ENCODE results near the gene PRPH2. TPM values are rescaled to one million over a fixed set of nuclear protein-coding genes. Genes with fewer than 3 reads are reported as not detected.

PRPH2 gene
- total RNA-seq, 2 donors from 2014 or later = 0.32 to 0.35 TPM

- Histone ChIP-seq H3K27ac (no peak overlapping the region), H3K9me3 (no peaks in the 10 kb centered on the region), H3K36me3 (no peaks in the 10 kb centered on the region), H3K4me1 (no peaks in the 10 kb centered on the region), H3K27me3 (no peaks in the 10 kb centered on the region), H3K9ac (ENCODE audit: low read depth in 2 of 2, low read length in 2 of 2) (no peak overlapping the region), H3K4me3 (no peak overlapping the region)
- DNase-seq = no peak
- TF ChIP-seq, protein P1, sequence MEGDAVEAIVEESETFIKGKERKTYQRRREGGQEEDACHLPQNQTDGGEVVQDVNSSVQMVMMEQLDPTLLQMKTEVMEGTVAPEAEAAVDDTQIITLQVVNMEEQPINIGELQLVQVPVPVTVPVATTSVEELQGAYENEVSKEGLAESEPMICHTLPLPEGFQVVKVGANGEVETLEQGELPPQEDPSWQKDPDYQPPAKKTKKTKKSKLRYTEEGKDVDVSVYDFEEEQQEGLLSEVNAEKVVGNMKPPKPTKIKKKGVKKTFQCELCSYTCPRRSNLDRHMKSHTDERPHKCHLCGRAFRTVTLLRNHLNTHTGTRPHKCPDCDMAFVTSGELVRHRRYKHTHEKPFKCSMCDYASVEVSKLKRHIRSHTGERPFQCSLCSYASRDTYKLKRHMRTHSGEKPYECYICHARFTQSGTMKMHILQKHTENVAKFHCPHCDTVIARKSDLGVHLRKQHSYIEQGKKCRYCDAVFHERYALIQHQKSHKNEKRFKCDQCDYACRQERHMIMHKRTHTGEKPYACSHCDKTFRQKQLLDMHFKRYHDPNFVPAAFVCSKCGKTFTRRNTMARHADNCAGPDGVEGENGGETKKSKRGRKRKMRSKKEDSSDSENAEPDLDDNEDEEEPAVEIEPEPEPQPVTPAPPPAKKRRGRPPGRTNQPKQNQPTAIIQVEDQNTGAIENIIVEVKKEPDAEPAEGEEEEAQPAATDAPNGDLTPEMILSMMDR (IDR thresholded peaks at IDR 0.05) = no peak
- intact Hi-C loops (cut with DNase I) = no loop called here
Observed at GRCh38 chr6:42756722-42757121, 34.3 kb upstream of the PRPH2 start.

- no peaks in the 10 kb centered on the region for H3K27me3 ChIP-seq
Observed at GRCh38 chr6:42754759-42755158, 32.4 kb upstream of the PRPH2 start.

DNA sequence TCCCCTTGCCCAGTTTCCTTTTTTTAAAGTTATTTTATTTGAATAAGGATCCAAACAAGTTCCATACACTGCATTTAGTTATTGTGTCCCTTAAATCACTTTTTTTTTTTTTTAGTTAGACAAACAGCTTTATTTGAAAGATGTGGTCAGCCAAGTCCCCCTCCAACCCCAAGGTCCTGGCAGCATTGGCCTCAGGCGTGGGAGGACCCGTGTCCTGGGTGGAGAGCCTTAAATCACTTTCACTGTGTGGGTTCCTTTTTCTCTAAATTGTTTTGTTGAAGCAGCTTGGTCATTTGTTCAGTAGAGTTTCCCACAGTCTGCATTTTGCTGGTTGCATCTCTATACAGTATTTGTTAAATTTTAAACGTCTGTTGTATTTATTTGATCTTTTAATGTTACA lies 28.7 kb upstream of the PRPH2 start:
- Histone ChIP-seq H3K27ac (no peak overlapping the region), H3K4me3 (no peak overlapping the region), H3K9me3 (no peaks in the 10 kb centered on the region), H3K27me3 (no peaks in the 10 kb centered on the region), H3K9ac (ENCODE audit: low read depth in 2 of 2, low read length in 2 of 2) (no peak overlapping the region), H3K36me3 (no peaks in the 10 kb centered on the region), H3K4me1 (no peaks in the 10 kb centered on the region)
- intact Hi-C loops (cut with DNase I) = no loop called here
- TF ChIP-seq, protein P1 (IDR thresholded peaks at IDR 0.05) = no peak
- DNase-seq = no peak

More at GRCh38 chr6:42754759-42755158, 32.4 kb upstream of the PRPH2 start:
- H3K9ac ChIP-seq (ENCODE audit: low read depth in 2 of 2, low read length in 2 of 2) = no peak overlapping the region
- no peak overlapping the region for H3K4me3 ChIP-seq
- H3K9me3 ChIP-seq = no peaks in the 10 kb centered on the region
- no peak overlapping the region for H3K27ac ChIP-seq
- H3K4me1 ChIP-seq = no peaks in the 10 kb centered on the region
- TF ChIP-seq, protein P1 (IDR thresholded peaks at IDR 0.05) = no peak
- H3K36me3 ChIP-seq = no peaks in the 10 kb centered on the region
- DNase-seq = no peak
- intact Hi-C loops (cut with DNase I) = no loop called here

DNA sequence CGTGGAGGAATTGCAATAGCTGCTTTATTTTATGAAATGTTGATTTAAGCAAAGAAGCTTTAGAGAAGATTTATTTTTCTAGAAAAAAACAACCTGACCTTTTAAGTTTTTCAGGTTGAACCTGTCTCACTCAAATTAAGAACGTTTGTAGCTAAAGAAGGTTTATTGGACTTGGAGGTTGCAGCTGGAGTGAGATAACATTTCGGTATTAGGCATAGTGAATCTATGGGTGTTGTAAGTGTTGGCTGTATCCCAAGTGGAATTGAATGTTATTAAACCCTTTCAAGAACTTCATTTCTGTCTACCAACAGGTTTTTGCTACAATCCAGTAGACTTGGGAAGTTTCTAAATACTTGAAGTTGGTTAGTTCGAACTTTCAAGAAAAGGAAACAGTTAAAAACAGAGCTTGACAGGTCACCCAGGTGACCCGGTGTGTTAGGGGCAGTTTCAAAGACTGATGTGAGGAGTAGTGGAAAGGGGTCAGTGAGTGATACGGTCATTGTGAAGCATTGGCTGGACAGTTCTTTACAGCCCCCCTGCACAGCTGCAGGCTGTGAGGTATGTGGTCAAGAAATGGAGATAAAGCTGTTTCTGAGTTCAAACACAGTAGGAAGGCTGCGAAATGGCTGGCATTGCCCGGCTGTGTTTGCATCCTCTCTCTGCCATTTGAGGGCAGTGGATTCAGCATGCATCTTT lies 26.0 kb upstream of the PRPH2 start:
- intact Hi-C loops (cut with DNase I) = loop anchor here (5.0 kb wide), 1 partner anchor 39 kb away; no protein-coding TSS in a partner anchor
- Histone ChIP-seq H3K9ac (ENCODE audit: low read depth in 2 of 2, low read length in 2 of 2) (peak overlapping the region in 1 of 2 donors; percentile 28), H3K27ac (no peak overlapping the region), H3K27me3 (no peaks in the 10 kb centered on the region), H3K4me1 (peaks cover 5% of the 10 kb centered on the region), H3K9me3 (no peaks in the 10 kb centered on the region), H3K4me3 (no peak overlapping the region), H3K36me3 (no peaks in the 10 kb centered on the region)
- DNase-seq = no peak
- TF ChIP-seq, protein P1 (IDR thresholded peaks at IDR 0.05) = no peak

- TF ChIP-seq, protein P1 (IDR thresholded peaks at IDR 0.05) = no peak
- Histone ChIP-seq H3K4me1 (peaks cover 5% of the 10 kb centered on the region), H3K36me3 (no peaks in the 10 kb centered on the region), H3K9ac (ENCODE audit: low read depth in 2 of 2, low read length in 2 of 2) (peak overlapping the region; percentile 68 to 95), H3K4me3 (peak overlapping the region; percentile 54), H3K9me3 (no peaks in the 10 kb centered on the region), H3K27me3 (no peaks in the 10 kb centered on the region), H3K27ac (peak overlapping the region; percentile 96)
- intact Hi-C loops (cut with DNase I) = loop anchor here (5.0 kb wide), 1 partner anchor 41 kb away; no protein-coding TSS in a partner anchor
- peak; percentile 83 for DNase-seq
Observed at GRCh38 chr6:42746463-42747391, 24.3 kb upstream of the PRPH2 start.
